ENCODE data around the gene ALKBH3.

Gene ALKBH3

DNA sequence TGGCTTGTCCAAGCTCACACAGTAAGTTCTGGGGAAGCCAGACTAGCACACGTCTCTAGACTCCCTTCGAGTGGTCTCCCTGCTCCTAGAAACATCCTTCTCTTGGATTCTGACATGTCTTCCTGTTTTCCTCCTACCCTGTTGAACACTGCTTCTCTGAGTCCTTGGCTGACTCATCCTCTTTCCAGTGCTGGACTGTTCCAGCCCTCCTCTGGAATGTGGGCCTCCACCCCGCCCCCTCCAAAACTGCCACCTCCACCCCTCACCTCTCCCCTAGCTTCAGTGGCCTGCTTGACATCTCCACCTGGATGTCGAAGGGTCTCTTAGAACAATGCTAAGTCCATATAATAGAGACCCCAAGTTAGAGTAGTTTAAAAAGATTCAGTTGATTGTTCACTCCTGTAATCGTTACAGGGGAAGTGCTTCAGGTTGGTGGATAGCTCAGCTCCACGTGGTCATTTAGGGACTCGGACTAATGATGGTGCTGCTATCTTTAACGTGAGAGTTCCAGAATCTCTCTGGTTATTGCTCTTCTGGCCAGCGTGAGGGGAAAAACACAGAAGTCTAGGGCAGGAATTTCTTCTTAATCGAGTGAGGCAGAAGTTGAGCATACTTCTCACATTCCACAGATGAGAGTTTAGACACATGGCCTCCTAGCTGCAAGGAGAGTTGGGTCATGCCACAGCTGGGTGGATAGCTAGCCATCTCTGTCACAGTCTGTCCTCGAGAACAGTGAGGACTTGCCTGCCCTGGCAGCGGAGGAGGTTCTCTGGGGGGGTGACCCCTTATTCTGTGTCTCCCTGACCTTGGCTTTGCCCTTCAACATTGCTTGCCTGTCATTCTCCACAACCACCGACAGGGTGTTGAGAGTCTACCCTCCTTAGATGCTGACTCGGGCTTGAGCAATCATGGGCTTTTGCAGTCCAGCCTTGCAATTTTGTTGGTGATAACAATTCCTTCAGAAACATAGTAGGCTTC, 57.1 kb downstream of the ALKBH3 start:
- CTCF ChIA-PET: interaction anchor here (1.1 to 1.5 kb wide), 2 partner anchors 7 to 9 kb away, joined by 4 to 6 read pairs; no protein-coding TSS in a partner anchor

DNA sequence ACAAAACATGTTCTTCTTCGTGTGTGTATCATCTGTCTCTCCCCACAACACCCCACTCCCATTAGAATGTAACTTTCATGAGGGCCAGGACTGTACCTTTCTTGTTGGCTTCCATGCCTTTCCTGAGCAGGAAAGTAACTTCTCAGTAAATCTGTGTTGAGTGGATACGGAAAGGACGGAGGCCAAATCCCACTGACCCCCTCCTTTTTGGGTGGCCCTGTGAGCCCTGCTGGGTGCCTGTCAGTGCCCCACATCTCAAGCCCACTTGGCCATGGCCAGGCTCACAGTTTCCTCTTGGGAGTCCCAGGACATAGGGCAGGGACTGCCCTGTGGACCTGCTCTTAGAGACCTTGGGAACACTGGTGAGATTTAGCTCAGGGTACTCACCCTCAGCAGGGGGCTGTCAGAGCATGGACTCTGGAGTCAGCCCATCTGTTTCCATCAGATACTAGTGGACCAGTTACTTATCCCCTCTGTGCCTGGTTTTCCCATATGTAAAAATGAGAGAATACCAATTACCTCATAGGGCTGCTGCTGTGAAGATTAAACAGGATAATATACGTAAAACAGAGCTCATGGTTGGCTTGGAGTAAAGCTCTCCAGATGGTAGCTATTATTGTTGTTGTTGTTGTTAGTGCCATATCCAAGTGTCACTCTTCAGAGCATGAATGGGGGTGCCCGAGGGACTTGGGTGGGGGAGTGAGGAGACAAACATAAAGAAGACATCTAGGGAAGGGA, 60.8 kb downstream of the ALKBH3 start:
- Histone ChIP-seq H3K27ac (ENCODE audit: insufficient read depth in 1 of 2, low read depth in 1 of 2, low read length in 2 of 2, poor library complexity in 1 of 2, severe bottlenecking in 2 of 2) (no peak overlapping the region), H3K4me3 (ENCODE audit: control insufficient read depth in 1 of 7, extremely low read depth in 1 of 7, insufficient read depth in 4 of 7, low read depth in 2 of 7, low read length in 6 of 7) (peak overlapping the region in 6 of 7 experiments; percentile 25 to 78 (median 62)), H3K27me3 (replicated peaks in 2 of 5; ENCODE audit: control insufficient read depth in 4 of 5, insufficient read depth in 5 of 5, low read length in 4 of 5) (peaks cover 0 to 41% (median 24%) of the 10 kb centered on the region in 5 experiments), H3K4me1 (ENCODE audit: control extremely low read depth in 1 of 4, control insufficient read depth in 4 of 4, insufficient read depth in 4 of 4, low read length in 3 of 4) (peaks cover 0 to 40% (median 26%) of the 10 kb centered on the region in 4 experiments), H3K36me3 (ENCODE audit: control insufficient read depth in 4 of 4, insufficient read depth in 4 of 4, low read length in 3 of 4) (no peaks in the 10 kb centered on the region), H3K9me3 (ENCODE audit: control extremely low read depth in 1 of 5, control insufficient read depth in 4 of 5, insufficient read depth in 2 of 5, low read depth in 1 of 5, low read length in 4 of 5) (no peaks in the 10 kb centered on the region)
- ChIA-PET POLR2A (interaction anchor here (0.6 kb wide), 1 partner anchor 26 kb away, joined by 3 read pairs; no protein-coding TSS in a partner anchor), CTCF (interaction anchor here (0.8 to 11.5 kb wide), 4 partner anchors 8 to 628 kb away, joined by 3 to 89 read pairs (median 6); no protein-coding TSS in a partner anchor)
- no peak for DNase-seq
- 83% methylated on average over 4 of the region's 5 CpGs for WGBS (ENCODE audit: insufficient coverage)

More for the DNA sequence above, 57.1 kb downstream of the ALKBH3 start:
- DNase-seq: no peak
- Histone ChIP-seq H3K4me1 (ENCODE audit: control extremely low read depth in 1 of 4, control insufficient read depth in 4 of 4, insufficient read depth in 4 of 4, low read length in 3 of 4) (peaks cover 0 to 29% (median 12%) of the 10 kb centered on the region in 4 experiments), H3K36me3 (ENCODE audit: control insufficient read depth in 4 of 4, insufficient read depth in 4 of 4, low read length in 3 of 4) (no peaks in the 10 kb centered on the region), H3K27ac (ENCODE audit: insufficient read depth in 1 of 2, low read depth in 1 of 2, low read length in 2 of 2, poor library complexity in 1 of 2, severe bottlenecking in 2 of 2) (no peak overlapping the region), H3K4me3 (ENCODE audit: control insufficient read depth in 1 of 7, extremely low read depth in 1 of 7, insufficient read depth in 4 of 7, low read depth in 2 of 7, low read length in 6 of 7) (no peak overlapping the region), H3K9me3 (ENCODE audit: control extremely low read depth in 1 of 5, control insufficient read depth in 4 of 5, insufficient read depth in 2 of 5, low read depth in 1 of 5, low read length in 4 of 5) (no peaks in the 10 kb centered on the region), H3K27me3 (replicated peaks in 2 of 5; ENCODE audit: control insufficient read depth in 4 of 5, insufficient read depth in 5 of 5, low read length in 4 of 5) (peaks cover 0 to 18% (median under 1%) of the 10 kb centered on the region in 5 experiments)
- POLR2A ChIA-PET: no interaction called here
- WGBS (ENCODE audit: insufficient coverage): 87% methylated on average over 13 of the region's 14 CpGs

DNA sequence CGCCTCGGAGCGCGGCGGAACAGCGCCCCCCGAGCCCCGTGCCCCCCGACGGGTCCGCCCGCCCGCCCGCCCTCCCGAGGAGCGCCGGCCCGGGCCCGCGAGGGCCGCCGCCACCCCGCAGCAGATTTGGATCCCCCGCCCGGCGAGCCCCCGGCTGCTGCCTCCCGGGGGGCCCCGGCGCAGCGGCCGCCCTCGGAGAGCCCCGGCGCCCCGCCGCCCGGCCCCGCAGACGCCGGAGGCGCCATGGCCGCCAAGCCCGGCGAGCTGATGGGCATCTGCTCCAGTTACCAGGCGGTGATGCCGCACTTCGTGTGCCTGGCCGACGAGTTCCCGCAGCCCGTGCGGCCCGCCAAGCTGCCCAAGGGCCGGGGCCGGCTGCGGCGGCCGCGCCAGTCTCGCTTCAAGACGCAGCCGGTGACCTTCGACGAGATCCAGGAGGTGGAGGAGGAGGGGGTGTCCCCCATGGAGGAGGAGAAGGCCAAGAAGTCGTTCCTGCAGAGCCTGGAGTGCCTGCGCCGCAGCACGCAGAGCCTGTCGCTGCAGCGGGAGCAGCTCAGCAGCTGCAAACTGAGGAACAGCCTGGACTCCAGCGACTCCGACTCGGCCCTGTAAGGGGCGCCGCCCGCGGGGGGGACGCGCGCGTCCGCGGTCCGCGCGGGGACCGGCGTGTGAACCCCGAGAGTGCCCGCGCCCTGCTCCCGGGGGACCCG, 62.2 kb downstream of the ALKBH3 start:
- DNase-seq: peak; percentile 31 to 68 (median 56)
- peaks cover 0 to 32% (median 25%) of the 10 kb centered on the region in 4 experiments for H3K4me1 ChIP-seq (ENCODE audit: control extremely low read depth in 1 of 4, control insufficient read depth in 4 of 4, insufficient read depth in 4 of 4, low read length in 3 of 4)
- CTCF ChIA-PET: interaction anchor here (1.5 to 11.5 kb wide), 3 partner anchors 10 to 52 kb away, joined by 7 to 89 read pairs (median 8); no protein-coding TSS in a partner anchor
- H3K4me3 ChIP-seq (ENCODE audit: control insufficient read depth in 1 of 7, extremely low read depth in 1 of 7, insufficient read depth in 4 of 7, low read depth in 2 of 7, low read length in 6 of 7): peak overlapping the region; percentile 33 to 80 (median 63)
- no peaks in the 10 kb centered on the region for H3K9me3 ChIP-seq (ENCODE audit: control extremely low read depth in 1 of 5, control insufficient read depth in 4 of 5, insufficient read depth in 2 of 5, low read depth in 1 of 5, low read length in 4 of 5)
- peaks cover 0 to 52% (median 24%) of the 10 kb centered on the region in 5 experiments for H3K27me3 ChIP-seq (replicated peaks in 2 of 5; ENCODE audit: control insufficient read depth in 4 of 5, insufficient read depth in 5 of 5, low read length in 4 of 5)
- H3K36me3 ChIP-seq (ENCODE audit: control insufficient read depth in 4 of 4, insufficient read depth in 4 of 4, low read length in 3 of 4): no peaks in the 10 kb centered on the region
- no peak overlapping the region for H3K27ac ChIP-seq (ENCODE audit: insufficient read depth in 1 of 2, low read depth in 1 of 2, low read length in 2 of 2, poor library complexity in 1 of 2, severe bottlenecking in 2 of 2)
- WGBS (ENCODE audit: insufficient coverage): 0% methylated on average over 57 of the region's 94 CpGs
- POLR2A ChIA-PET: interaction anchor here (1.0 to 1.9 kb wide), 2 partner anchors 10 to 18 kb away, joined by 3 to 7 read pairs; no protein-coding TSS in a partner anchor

DNA sequence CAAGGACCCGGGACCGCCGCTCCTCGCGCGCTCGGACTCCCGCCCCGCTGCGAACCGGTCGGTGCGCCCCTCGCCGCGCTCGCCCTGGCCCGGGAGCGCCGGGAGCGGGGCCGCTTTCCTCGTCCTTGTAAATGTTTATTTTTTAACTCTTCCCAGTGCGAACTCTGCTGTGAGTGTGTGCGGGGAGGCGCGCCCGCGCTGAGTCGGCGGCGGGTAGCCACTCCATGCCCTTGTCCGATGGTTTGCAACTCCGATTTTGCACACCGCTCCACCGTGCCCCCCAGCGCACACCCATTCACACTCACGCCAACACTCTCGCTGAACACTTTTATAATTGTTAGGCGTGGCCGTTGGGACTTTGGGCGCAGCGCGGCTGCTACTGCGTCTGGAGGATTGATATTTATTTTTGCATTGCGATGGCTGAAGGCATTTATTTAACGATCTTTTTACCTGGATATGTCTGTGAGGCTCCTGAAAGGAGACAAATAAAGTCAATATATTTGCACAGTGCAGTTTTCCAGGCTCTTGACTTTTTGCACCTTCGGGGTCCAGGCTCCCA, 62.8 kb downstream of the ALKBH3 start:
- under 1% methylated on average over 31 of the region's 48 CpGs for WGBS (ENCODE audit: insufficient coverage)
- H3K27ac ChIP-seq (ENCODE audit: insufficient read depth in 1 of 2, low read depth in 1 of 2, low read length in 2 of 2, poor library complexity in 1 of 2, severe bottlenecking in 2 of 2): no peak overlapping the region
- peak overlapping the region; percentile 33 to 80 (median 63) for H3K4me3 ChIP-seq (ENCODE audit: control insufficient read depth in 1 of 7, extremely low read depth in 1 of 7, insufficient read depth in 4 of 7, low read depth in 2 of 7, low read length in 6 of 7)
- ChIA-PET CTCF (interaction anchor here (1.2 to 11.5 kb wide), 3 partner anchors 11 to 53 kb away, joined by 3 to 89 read pairs (median 8); no protein-coding TSS in a partner anchor), POLR2A (interaction anchor here (1.0 to 1.9 kb wide), 2 partner anchors 10 to 19 kb away, joined by 3 to 7 read pairs; no protein-coding TSS in a partner anchor)
- peaks cover 0 to 32% (median 25%) of the 10 kb centered on the region in 4 experiments for H3K4me1 ChIP-seq (ENCODE audit: control extremely low read depth in 1 of 4, control insufficient read depth in 4 of 4, insufficient read depth in 4 of 4, low read length in 3 of 4)
- H3K9me3 ChIP-seq (ENCODE audit: control extremely low read depth in 1 of 5, control insufficient read depth in 4 of 5, insufficient read depth in 2 of 5, low read depth in 1 of 5, low read length in 4 of 5): no peaks in the 10 kb centered on the region
- no peaks in the 10 kb centered on the region for H3K36me3 ChIP-seq (ENCODE audit: control insufficient read depth in 4 of 4, insufficient read depth in 4 of 4, low read length in 3 of 4)
- peaks cover 0 to 56% (median 24%) of the 10 kb centered on the region in 5 experiments for H3K27me3 ChIP-seq (replicated peaks in 2 of 5; ENCODE audit: control insufficient read depth in 4 of 5, insufficient read depth in 5 of 5, low read length in 4 of 5)
- peak in 2 of 3 donors; percentile 21 to 37 for DNase-seq

DNA sequence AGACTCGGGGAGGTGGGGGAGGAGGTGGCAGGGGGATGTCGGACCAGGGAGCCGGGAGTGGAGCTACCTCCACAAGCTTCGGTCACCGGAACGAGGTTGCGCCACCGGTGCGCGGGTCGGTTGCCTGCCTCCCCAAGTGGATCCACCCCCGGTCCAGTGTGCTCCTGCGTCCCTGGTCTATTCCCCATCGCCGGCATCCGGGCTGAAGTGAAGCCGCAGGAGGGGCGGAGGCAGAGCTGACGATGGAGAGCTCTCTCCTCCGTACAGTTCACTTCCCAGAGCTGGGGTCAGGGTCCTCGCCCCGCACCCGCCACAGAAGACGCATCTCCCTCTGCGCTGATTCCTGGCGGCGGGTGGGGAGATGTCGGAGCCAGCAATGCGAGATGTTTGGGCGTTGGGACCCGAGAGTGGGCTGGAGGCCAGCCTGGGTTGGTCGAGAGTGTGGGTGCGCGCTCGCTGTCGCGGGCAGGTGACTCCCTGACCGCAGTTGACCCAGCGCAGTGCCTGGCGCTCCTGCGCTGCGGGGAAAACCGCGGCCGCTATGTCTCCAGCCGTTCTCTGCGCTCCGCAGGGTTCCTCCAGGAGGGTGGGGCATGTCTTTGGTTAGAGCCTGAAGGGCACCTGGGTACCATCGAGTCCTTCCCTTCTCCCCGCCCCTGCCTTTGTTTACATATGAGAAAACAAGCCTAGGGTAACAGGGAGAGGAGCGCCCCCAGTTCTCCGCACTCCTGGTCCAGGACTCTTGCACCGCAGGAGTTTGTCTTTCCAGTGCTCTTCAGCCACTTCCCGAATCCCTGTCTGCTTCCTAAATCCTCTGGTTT, 63.5 kb downstream of the ALKBH3 start:
- Histone ChIP-seq H3K27me3 (replicated peaks in 2 of 5; ENCODE audit: control insufficient read depth in 4 of 5, insufficient read depth in 5 of 5, low read length in 4 of 5) (peaks cover 0 to 58% (median 27%) of the 10 kb centered on the region in 5 experiments), H3K4me3 (ENCODE audit: control insufficient read depth in 1 of 7, extremely low read depth in 1 of 7, insufficient read depth in 4 of 7, low read depth in 2 of 7, low read length in 6 of 7) (peak overlapping the region in 5 of 7 experiments; percentile 3 to 80 (median 70)), H3K36me3 (ENCODE audit: control insufficient read depth in 4 of 4, insufficient read depth in 4 of 4, low read length in 3 of 4) (no peaks in the 10 kb centered on the region), H3K27ac (ENCODE audit: insufficient read depth in 1 of 2, low read depth in 1 of 2, low read length in 2 of 2, poor library complexity in 1 of 2, severe bottlenecking in 2 of 2) (no peak overlapping the region), H3K4me1 (ENCODE audit: control extremely low read depth in 1 of 4, control insufficient read depth in 4 of 4, insufficient read depth in 4 of 4, low read length in 3 of 4) (peaks cover 0 to 32% (median 25%) of the 10 kb centered on the region in 4 experiments), H3K9me3 (ENCODE audit: control extremely low read depth in 1 of 5, control insufficient read depth in 4 of 5, insufficient read depth in 2 of 5, low read depth in 1 of 5, low read length in 4 of 5) (no peaks in the 10 kb centered on the region)
- 2% methylated on average over 37 of the region's 54 CpGs for WGBS (ENCODE audit: insufficient coverage)
- ChIA-PET POLR2A (interaction anchor here (1.9 kb wide), 1 partner anchor 11 kb away, joined by 7 read pairs; no protein-coding TSS in a partner anchor), CTCF (interaction anchor here (1.2 to 11.5 kb wide), 5 partner anchors 11 to 59 kb away, joined by 3 to 89 read pairs (median 6); no protein-coding TSS in a partner anchor)
- peak in 2 of 3 donors; percentile 17 to 49 for DNase-seq
